ENCODE data around the gene PADI3.

PADI3 gene

GRCh38 chr1:17228619-17229018 lies 20.3 kb upstream of the PADI3 start:
- TF ChIP-seq CTCF (IDR thresholded peaks at IDR 0.05; ENCODE audit: extremely low read depth, insufficient read depth, missing control alignments) = no peak
- in situ Hi-C loops (cut with MboI; ENCODE audit: low pct_unique_long_range_greater_than_20kb, low sequenced_read_pairs, unreplicated experiment) = loop anchor here (25.0 kb wide), 1 partner anchor 616 kb away; the partner anchor contains the start of gene NBPF1
- no peak for DNase-seq (ENCODE audit: low spot score)

GRCh38 chr1:17229379-17229778 lies 19.5 kb upstream of the PADI3 start:
- TF ChIP-seq CTCF (IDR thresholded peaks at IDR 0.05; ENCODE audit: extremely low read depth, insufficient read depth, missing control alignments) = no peak
- in situ Hi-C loops (cut with MboI; ENCODE audit: low pct_unique_long_range_greater_than_20kb, low sequenced_read_pairs, unreplicated experiment) = loop anchor here (25.0 kb wide), 1 partner anchor 617 kb away; the partner anchor contains the start of gene NBPF1
- no peak for DNase-seq (ENCODE audit: low spot score)

GRCh38 chr1:17230106-17230505 lies 18.8 kb upstream of the PADI3 start:
- no peak for DNase-seq (ENCODE audit: low spot score)
- in situ Hi-C loops (cut with MboI; ENCODE audit: low pct_unique_long_range_greater_than_20kb, low sequenced_read_pairs, unreplicated experiment) = loop anchor here (25.0 kb wide), 1 partner anchor 618 kb away; the partner anchor contains the start of gene NBPF1
- no peak for TF ChIP-seq CTCF (IDR thresholded peaks at IDR 0.05; ENCODE audit: extremely low read depth, insufficient read depth, missing control alignments)

GRCh38 chr1:17230671-17231310 lies 18.1 kb upstream of the PADI3 start:
- in situ Hi-C loops (cut with MboI; ENCODE audit: low pct_unique_long_range_greater_than_20kb, low sequenced_read_pairs, unreplicated experiment) = loop anchor here (25.0 kb wide), 1 partner anchor 618 kb away; the partner anchor contains the start of gene NBPF1
- DNase-seq (ENCODE audit: low spot score) = no peak
- no peak for TF ChIP-seq CTCF (IDR thresholded peaks at IDR 0.05; ENCODE audit: extremely low read depth, insufficient read depth, missing control alignments)

- no peak for DNase-seq (ENCODE audit: low spot score)
- no peak for TF ChIP-seq CTCF (IDR thresholded peaks at IDR 0.05; ENCODE audit: extremely low read depth, insufficient read depth, missing control alignments)
These were observed 15.9 kb upstream of the PADI3 start for GRCh38 chr1:17232759-17233661.

GRCh38 chr1:17233675-17234320 lies 15.1 kb upstream of the PADI3 start:
- TF ChIP-seq CTCF (IDR thresholded peaks at IDR 0.05; ENCODE audit: extremely low read depth, insufficient read depth, missing control alignments) = no peak
- in situ Hi-C loops (cut with MboI; ENCODE audit: low pct_unique_long_range_greater_than_20kb, low sequenced_read_pairs, unreplicated experiment) = loop anchor here (25.0 kb wide), 1 partner anchor 621 kb away; the partner anchor contains the start of gene NBPF1
- DNase-seq (ENCODE audit: low spot score) = no peak

More at GRCh38 chr1:17232759-17233661, 15.9 kb upstream of the PADI3 start:
- in situ Hi-C loops (cut with MboI; ENCODE audit: low pct_unique_long_range_greater_than_20kb, low sequenced_read_pairs, unreplicated experiment) = loop anchor here (25.0 kb wide), 1 partner anchor 621 kb away; the partner anchor contains the start of gene NBPF1
